H7 (cell line): ENCODE results near the gene HABP2. TPM values are rescaled to one million over a fixed set of nuclear protein-coding genes. Genes with fewer than 3 reads are reported as not detected.

ENCODE experiments used
- DNase-seq: peaks from one replicate; pipeline ENCODE4 v3.0.0; 2012
- H3K27me3 ChIP-seq: 2 replicates; pipeline ENCODE4 v1.6.0; 2011; ENCODE audit warnings: mild to moderate bottlenecking, low read length; ENCODE audit not compliant: control insufficient read depth, insufficient read depth
- H3K36me3 ChIP-seq: replicated peaks from 2 replicates; pipeline ENCODE4 v1.5.1; 2011; ENCODE audit warnings: low read length; ENCODE audit not compliant: control insufficient read depth, insufficient read depth
- H3K4me3 ChIP-seq: 2 replicates; pipeline ENCODE4 v1.5.1; 2011; ENCODE audit warnings: low read depth, mild to moderate bottlenecking, control low read depth, low read length, moderate library complexity; ENCODE audit not compliant: insufficient read depth
- total RNA-seq: library from RNA; depleted of rRNA; stranded (reverse); fragments of >200 nt; shearing (Covaris generic); gene quantifications from 2 replicates; pipeline ENCODE4 v1.2.3, GENCODE V29; 2014

Gene HABP2
- total RNA-seq, 1 experiment from 2014 or later: not detected

DNA sequence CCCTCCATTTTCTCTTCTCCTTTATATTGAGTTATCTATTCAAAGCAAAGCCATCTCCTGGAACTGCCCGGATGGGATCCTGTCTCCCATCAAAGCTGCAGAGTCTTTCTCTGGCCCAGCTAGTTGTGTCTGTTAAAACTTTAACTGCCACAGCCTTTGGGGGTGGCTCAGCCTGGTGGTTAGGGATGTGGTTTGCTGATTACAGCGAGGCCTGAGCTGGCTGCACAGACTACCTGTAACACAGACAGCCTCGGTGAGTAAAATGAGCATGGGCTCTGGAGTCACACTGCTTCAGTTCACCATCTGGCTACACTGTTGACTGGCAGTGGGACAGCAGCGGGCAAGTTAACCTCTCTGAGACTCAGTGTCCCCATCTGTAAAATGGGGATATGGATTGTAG is 18.4 kb upstream of the HABP2 start:
- DNase-seq: no peak
- Histone ChIP-seq H3K36me3 (no peaks in the 10 kb centered on the region), H3K27me3 (no peaks in the 10 kb centered on the region; the same call in none of the 2 replicates), H3K4me3 (no peak overlapping the region)

DNA sequence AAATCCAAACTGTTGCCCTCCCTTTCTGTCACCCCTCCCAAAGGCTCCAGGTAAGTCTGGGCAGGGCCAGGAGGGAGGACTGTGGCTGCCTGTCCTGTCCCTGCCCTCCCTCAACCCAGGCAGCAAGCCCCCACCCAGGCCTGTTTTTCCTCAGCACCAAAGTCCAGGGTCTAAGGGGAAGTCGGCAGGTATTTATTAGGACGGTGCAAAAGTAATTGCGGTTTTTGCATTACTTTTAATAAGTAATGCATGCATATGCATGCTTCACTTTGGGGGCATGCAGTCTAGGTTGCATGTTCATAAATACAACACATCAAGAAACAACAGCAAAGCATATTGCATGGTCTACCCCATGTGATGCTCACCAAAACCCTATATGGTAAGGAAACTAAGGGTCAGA is 15.2 kb upstream of the HABP2 start:
- no peak for DNase-seq
- H3K27me3 ChIP-seq: no peaks in the 10 kb centered on the region; the same call in 1 of the 2 replicates
- H3K36me3 ChIP-seq: no peaks in the 10 kb centered on the region
- H3K4me3 ChIP-seq: no peak overlapping the region

DNA sequence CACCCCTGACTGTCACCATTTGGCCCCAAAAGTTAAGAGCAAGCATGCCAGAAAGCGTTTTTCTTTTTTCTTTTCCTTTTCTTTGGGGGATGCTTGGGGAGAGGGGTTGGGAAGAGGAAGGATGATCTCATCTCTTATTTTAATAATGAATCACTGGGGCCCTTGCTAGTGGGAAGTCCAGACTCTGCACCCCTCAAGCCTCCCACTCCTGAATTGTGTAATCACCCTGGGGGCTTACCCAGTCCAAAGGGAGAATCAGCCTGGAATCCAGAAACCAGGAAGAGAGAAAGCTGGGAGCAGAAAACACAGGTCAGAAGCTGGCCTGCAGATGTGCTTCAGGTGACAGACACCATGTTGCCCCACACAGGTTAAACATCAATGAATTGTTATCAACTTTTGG is 14.7 kb upstream of the HABP2 start:
- no peaks in the 10 kb centered on the region; the same call in 1 of the 2 replicates for H3K27me3 ChIP-seq
- H3K4me3 ChIP-seq: no peak overlapping the region
- H3K36me3 ChIP-seq: no peaks in the 10 kb centered on the region
- DNase-seq: no peak

DNA sequence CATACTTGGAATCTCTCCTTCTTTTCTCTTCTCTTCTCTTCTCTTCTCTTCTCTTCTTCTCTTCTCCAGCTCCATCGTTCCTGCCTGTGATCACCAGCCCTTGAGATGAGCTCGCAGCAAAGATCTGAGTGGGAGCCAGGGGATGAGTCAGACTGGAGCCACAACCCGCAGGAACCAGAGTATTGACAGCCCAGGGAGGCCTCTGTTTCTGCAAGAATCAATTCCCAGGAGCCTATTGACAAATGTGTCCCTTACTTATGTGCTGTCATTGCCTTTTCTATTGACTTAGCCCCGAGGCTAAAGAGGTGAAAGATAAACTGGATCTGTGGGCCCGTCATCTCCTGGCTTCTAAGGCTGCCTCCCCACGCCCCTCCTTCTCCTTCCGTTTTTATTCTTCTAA is 13.1 kb upstream of the HABP2 start:
- DNase-seq: no peak
- no peaks in the 10 kb centered on the region; the same call in 1 of the 2 replicates for H3K27me3 ChIP-seq
- H3K4me3 ChIP-seq: no peak overlapping the region
- no peaks in the 10 kb centered on the region for H3K36me3 ChIP-seq

DNA sequence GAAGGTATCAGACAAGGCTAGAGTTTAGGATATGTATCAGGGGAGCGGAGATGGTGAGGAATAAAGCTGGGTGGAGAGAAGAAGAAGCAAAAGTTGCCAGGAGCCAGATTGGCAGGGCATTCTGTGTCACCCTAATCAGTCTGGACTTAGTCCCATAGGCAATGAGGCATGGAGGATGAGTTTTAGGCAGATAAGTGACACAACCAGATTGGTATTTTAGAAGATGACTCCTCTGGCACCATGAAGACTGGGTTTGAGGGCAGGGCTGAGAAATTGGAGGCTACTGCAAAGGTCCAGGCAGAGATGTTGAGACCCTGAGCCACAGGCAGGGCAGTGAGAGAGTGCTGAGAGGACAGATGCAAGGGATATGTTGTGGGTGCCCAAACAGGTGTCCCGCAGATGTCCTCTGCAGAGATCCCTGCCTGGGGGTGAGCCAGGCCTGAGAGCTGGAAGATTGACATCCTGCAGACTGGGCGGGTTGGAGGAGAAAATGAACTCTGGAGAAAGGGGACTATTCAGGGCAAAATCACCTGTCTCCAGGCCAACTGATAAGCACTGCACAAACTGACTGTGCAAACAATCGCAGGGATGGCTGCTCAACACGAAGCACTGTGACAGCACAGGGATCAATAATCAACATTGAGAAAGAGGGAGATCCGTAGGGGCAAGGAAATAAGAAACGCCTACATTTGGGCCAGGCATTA is 11.9 kb upstream of the HABP2 start:
- DNase-seq: no peak
- Histone ChIP-seq H3K27me3 (no peaks in the 10 kb centered on the region; the same call in 1 of the 2 replicates), H3K36me3 (no peaks in the 10 kb centered on the region), H3K4me3 (no peak overlapping the region)

DNA sequence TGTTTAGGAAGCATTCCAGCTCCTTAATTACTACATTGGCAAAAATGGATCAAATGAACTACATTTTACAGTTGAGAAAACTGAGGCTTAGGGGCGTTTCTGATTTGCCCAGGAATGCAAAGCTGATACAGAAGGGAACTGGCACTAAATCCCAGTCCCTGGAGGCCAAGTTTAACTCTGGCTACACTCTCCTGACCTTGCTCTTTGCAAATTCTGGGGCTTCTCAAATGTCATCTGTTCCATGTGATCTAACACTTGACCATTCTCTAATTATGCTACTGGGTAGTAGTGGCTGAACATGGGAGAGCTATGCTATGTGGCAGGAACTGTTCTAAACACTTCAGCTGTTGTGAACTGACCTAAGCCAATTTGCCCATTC is 11.3 kb upstream of the HABP2 start:
- Histone ChIP-seq H3K27me3 (no peaks in the 10 kb centered on the region; the same call in 1 of the 2 replicates), H3K36me3 (no peaks in the 10 kb centered on the region), H3K4me3 (no peak overlapping the region)
- no peak for DNase-seq

DNA sequence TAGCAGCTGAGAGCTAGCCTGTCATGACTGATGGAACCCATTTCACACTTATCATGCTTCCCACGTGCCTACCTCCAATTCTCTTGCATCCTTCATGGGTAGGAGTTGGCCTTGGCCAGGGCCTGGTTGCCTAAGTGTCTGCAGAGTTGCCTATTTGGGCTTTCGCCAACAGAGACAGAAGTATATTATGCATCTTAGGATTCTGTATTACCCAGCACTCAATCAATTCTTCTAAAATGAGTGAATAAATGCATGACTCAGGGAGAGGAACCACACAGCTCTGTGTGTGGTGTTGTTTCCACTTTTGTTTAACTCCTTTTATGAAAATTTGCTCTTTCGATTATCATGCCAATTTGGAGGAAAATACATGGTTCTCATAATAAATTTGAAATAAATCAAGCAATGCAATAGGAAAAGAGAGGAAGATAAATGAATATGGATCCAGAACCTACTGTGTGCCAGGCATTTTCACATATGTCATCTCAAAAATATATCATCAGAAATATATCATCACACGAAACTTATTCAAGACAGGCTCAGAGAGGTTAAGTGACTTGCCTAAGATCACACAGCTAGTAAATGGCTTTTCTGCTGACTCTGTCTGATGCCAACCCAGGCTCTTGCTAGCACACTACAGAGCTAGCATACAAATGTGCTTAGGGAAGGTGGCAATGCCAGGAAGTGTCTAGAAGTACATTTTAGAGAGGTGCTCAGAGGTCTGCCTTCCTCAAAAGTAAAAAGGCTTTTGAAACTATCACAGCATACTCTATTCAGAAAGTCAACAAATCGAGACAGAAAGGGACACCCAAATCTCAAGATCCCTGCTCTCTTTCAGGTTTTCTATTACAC is 9.5 kb upstream of the HABP2 start:
- no peaks in the 10 kb centered on the region for H3K36me3 ChIP-seq
- no peaks in the 10 kb centered on the region; the same call in 1 of the 2 replicates for H3K27me3 ChIP-seq
- H3K4me3 ChIP-seq: no peak overlapping the region
- no peak for DNase-seq

DNA sequence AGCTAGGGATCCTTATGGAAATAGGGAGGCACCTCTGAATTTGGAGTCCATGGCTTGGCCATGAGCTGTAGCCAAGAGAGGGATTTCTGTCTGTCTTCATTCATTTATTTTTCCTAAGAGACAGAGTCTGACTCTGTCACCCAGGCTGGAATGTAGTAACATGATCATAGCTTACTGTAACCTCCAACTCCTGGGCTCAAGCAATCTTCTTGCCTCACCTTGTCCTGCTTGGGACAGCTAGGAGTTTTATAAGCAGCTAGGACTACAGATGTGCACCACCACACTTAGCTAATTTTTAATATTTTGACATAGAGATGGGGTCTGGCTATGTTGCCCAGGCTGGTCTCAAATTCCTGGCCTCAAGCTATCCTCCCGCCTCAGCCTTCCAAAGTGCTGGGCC is 8.5 kb upstream of the HABP2 start:
- no peaks in the 10 kb centered on the region for H3K36me3 ChIP-seq
- no peak overlapping the region for H3K4me3 ChIP-seq
- DNase-seq: no peak
- no peaks in the 10 kb centered on the region for H3K27me3 ChIP-seq

DNA sequence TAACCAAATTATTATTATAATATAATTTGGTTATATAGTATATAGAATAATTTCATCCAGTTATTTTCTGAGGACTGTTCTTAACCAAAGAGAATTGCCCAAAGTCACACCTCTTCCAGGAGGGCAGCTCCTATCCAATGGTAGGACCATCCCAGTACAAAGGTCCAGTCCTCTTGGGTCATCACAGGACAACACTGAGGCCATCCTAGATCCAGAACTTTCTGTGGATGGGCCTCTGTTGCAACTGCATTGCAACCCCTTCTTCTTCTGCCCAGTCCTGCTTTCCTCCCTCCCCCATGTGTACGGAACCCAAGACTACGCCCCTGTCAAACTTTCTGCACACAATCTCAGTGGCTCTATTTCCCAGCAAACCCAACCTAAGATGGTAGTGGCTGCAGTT is 5.4 kb upstream of the HABP2 start:
- peaks cover 1% of the 10 kb centered on the region; the same call in 1 of the 2 replicates for H3K27me3 ChIP-seq
- H3K36me3 ChIP-seq: no peaks in the 10 kb centered on the region
- no peak for DNase-seq
- no peak overlapping the region for H3K4me3 ChIP-seq

DNA sequence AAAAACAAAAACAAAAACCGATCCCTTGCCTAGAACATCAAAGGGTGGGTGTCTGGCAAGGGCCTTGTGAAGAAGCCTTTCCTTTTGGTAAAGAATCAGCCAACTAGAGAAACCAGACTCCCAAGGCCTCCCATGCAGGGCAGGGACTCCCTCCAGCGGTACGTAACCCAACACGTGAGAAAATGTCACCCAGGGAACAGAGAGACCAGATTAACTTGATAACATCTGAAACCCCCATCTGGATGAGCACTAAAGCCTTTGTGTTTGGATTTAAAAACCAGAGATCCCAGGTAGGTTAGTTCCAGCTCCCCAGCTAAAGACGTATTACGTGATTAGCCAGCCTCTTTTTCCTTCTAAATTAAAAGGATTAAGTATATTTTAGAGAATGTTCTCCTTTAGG is 3.0 kb upstream of the HABP2 start:
- peaks cover 23% of the 10 kb centered on the region for H3K27me3 ChIP-seq

DNA sequence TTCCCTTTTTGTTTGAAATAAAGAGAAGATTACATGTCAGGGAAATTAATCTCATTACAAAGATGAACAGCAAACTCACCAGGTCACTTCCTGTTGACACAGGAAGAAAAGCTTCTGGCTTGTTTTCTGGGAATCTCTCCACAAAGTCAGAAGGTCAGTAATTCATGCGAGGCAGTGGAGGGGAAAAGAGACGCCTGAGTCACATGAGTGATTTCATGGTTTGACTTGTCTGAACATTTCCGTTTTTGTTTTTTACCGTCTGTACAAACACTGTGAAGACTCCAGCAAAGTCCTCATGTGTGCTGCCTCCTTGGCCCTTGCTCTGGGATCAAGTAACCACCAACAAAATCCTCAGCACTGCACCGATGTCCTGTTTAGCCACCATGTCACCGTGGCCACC is 2.5 kb upstream of the HABP2 start:
- Histone ChIP-seq H3K36me3 (no peaks in the 10 kb centered on the region), H3K27me3 (peaks cover 28% of the 10 kb centered on the region), H3K4me3 (no peak overlapping the region)
- no peak for DNase-seq

More for the DNA sequence above, 3.0 kb upstream of the HABP2 start:
- H3K36me3 ChIP-seq: no peaks in the 10 kb centered on the region
- no peak for DNase-seq
- no peak overlapping the region for H3K4me3 ChIP-seq

DNA sequence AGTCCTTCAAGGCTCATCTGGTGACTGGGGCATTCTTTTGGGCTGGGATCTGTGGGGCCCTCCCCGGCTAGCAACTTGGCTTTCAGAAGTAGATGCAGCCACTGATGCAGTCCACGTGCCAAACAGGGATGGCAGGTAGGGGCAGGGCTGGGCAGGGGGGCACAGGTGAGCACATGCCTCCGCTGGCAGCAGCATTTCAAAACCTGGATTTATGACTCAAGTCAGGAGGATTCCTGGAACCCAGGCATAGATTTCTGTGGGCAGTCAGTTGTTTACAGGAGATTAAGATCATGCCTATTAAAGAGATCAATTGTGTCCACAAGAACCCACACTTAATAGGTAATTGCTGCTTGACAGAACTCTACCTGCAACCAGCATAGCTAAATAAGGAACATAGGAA is 839 bp upstream of the HABP2 start:
- Histone ChIP-seq H3K36me3 (no peaks in the 10 kb centered on the region), H3K4me3 (no peak overlapping the region), H3K27me3 (peaks cover 44% of the 10 kb centered on the region)
- no peak for DNase-seq

DNA sequence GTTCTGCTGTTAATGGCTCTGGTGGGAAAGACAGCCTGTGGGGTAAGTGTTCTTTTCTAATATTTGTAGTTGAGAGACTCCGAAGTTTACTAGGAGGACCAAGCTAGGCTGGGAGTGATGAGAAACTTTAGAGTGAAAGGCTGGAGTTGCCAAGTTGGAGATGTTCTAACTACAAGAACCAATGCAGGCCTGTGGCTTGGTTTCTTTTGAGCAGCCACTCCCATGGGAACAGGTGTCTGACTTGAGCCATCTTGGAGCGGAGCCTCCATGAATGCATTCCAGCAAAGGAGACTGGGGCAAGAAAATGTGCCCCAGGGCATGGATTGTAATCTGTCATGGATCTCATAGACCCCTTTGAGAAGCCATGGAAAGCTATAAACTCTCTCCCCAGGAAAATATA is 296 bp downstream of the HABP2 start:
- H3K4me3 ChIP-seq: no peak overlapping the region
- H3K27me3 ChIP-seq: peaks cover 56% of the 10 kb centered on the region

DNA sequence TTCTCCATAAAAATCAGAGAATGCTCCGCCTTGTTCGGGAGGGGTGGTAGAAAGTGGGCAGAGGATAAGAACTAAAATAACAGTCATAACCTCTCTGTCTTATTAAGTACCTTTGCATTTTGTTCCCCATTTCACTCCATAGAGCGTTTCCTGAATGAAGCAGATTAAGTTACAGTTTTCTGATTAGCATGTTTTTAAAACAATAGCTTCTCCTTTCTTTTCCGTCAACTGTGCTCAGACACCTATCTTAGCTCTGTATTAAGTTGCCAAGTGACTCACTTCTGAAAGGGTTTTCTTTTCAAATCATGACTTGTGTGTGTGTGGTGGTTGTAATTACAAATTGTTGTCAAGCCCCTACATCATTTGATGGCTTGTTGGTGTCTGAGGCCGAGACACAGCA is 1.4 kb downstream of the HABP2 start:
- Histone ChIP-seq H3K36me3 (no peaks in the 10 kb centered on the region), H3K27me3 (peaks cover 63% of the 10 kb centered on the region), H3K4me3 (no peak overlapping the region)
- no peak for DNase-seq

More for the DNA sequence above, 296 bp downstream of the HABP2 start:
- no peaks in the 10 kb centered on the region for H3K36me3 ChIP-seq
- DNase-seq: no peak

DNA sequence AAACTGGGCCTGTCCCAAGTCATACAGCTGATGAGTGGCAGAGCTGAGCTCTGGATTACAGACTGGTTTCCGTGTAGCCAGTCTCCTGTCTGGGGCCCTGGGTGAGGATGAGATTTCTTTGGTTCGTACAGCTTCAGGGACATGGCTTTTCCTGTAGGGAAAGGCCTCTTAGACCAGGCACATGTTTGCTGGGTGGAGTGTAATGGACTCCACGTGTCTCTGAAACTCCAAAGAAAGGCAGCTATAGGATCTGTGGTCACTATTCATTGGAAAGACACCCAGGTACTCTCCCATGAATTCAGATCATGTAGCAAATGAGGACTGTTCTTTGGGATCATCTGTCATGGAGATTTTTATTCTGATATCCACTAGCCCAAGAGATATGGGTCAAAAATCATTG is 2.4 kb downstream of the HABP2 start:
- no peak for DNase-seq
- Histone ChIP-seq H3K36me3 (no peaks in the 10 kb centered on the region), H3K27me3 (peaks cover 72% of the 10 kb centered on the region), H3K4me3 (no peak overlapping the region)
